Natural killer cell (primary cell): ENCODE results near the gene OSR1. TPM values are rescaled to one million over a fixed set of nuclear protein-coding genes. Genes with fewer than 3 reads are reported as not detected.

Source experiments
- ATAC-seq, 3 donors: fragments of 150-1000 bp in 2 of 3; fragments of 200-7000 bp in 1 of 3; cut with Tn5 transposase; 1 replicate in 1 of 3; 2 replicates in 2 of 3; pipeline ENCODE4 v1.10.0; 2021; ENCODE audit warnings: mild to moderate bottlenecking in 2 of 3, moderate library complexity in 2 of 3
- DNase-seq, 2 donors: peaks; one replicate each; pipeline versions ENCODE4 v3.0.0 to v3.0.0-alpha.2; 2013 to 2021; ENCODE audit warnings: mixed read lengths in 1 of 2
- H3K27ac ChIP-seq: one replicate; pipeline ENCODE4 v1.5.1; 2013; ENCODE audit warnings: mild to moderate bottlenecking, low read length
- H3K27me3 ChIP-seq: one replicate; pipeline ENCODE4 v1.6.1; 2013; ENCODE audit warnings: low read length; ENCODE audit not compliant: control insufficient read depth, insufficient read depth
- H3K36me3 ChIP-seq: one replicate; pipeline ENCODE4 v1.6.1; 2013; ENCODE audit warnings: low read length; ENCODE audit not compliant: control insufficient read depth, insufficient read depth
- H3K4me1 ChIP-seq: one replicate; pipeline ENCODE4 v1.6.1; 2013; ENCODE audit warnings: low read length; ENCODE audit not compliant: control insufficient read depth, insufficient read depth
- H3K4me3 ChIP-seq: one replicate; pipeline ENCODE4 v1.5.1; 2013; ENCODE audit warnings: low read length
- H3K9me3 ChIP-seq: one replicate; pipeline ENCODE4 v1.6.1; 2013; ENCODE audit warnings: low read length; ENCODE audit not compliant: control insufficient read depth, insufficient read depth
- H3K27ac Mint-ChIP-seq, 2 donors: one replicate each; pipeline ENCODE4 v1.8.0; 2022; ENCODE audit warnings: mild to moderate bottlenecking in 2 of 2, mixed read lengths in 2 of 2, moderate library complexity in 1 of 2
- H3K27me3 Mint-ChIP-seq, 2 donors: one replicate each; pipeline ENCODE4 v1.8.0; 2022; ENCODE audit warnings: low read depth in 2 of 2, mixed read lengths in 2 of 2
- H3K36me3 Mint-ChIP-seq: one replicate; pipeline ENCODE4 v1.8.0; 2022; ENCODE audit warnings: mixed read lengths
- H3K4me1 Mint-ChIP-seq, 2 donors: one replicate each; pipeline ENCODE4 v1.8.0; 2022; ENCODE audit warnings: mixed read lengths in 2 of 2
- H3K4me3 Mint-ChIP-seq: one replicate; pipeline ENCODE4 v1.8.0; 2022; ENCODE audit warnings: mild to moderate bottlenecking, moderate library complexity, mixed read lengths
- H3K9me3 Mint-ChIP-seq, 2 donors: one replicate each; pipeline ENCODE4 v1.8.0; 2022; ENCODE audit warnings: mixed read lengths in 2 of 2
- CTCF ChIP-seq: fragments of 200-600 bp; IDR thresholded peaks from one replicate; pipeline ENCODE4 v1.8.0; 2022; ENCODE audit warnings: antibody characterized with exemption
- WGBS: methylation state at CpG from one replicate; pipeline ENCODE4 v1.1.7; 2013; ENCODE audit warnings: missing lambda C conversion rate; ENCODE audit not compliant: insufficient coverage; 5-methylcytosine and 5-hydroxymethylcytosine counted together
- intact Hi-C: fragments of 100-400 bp; cut with micrococcal nuclease; formaldehyde crosslinking; loops from one replicate; pipeline ENCODE4 v1.14.2; 2022
- total RNA-seq, 4 donors: library from RNA; stranded (reverse); fragments of 120-200 nt in 1 of 4; gene quantifications; one replicate each; pipeline versions ENCODE4 v1.2.3 to v1.2.4, GENCODE V29; 2013 to 2022

The OSR1 gene
- total RNA-seq, 3 donors from 2014 or later (not counting 1 experiment from before 2014, with no cell fraction given) = not detected

GRCh38 chr2:19327496-19327895 lies 30.9 kb downstream of the OSR1 start:
- no peaks in the 10 kb centered on the region for H3K9me3 ChIP-seq
- H3K4me1 ChIP-seq = no peaks in the 10 kb centered on the region
- intact Hi-C loops = no loop called here
- no peak for DNase-seq
- ATAC-seq = no peak
- no peak overlapping the region for H3K27ac ChIP-seq
- Mint-ChIP-seq H3K36me3 (no peaks in the 10 kb centered on the region), H3K4me3 (no peak overlapping the region), H3K4me1 (no peaks in the 10 kb centered on the region), H3K9me3 (no peaks in the 10 kb centered on the region), H3K27me3 (no peaks in the 10 kb centered on the region), H3K27ac (no peak overlapping the region)
- H3K4me3 ChIP-seq = no peak overlapping the region
- no peaks in the 10 kb centered on the region for H3K27me3 ChIP-seq
- TF ChIP-seq CTCF = no peak
- H3K36me3 ChIP-seq = no peaks in the 10 kb centered on the region

GRCh38 chr2:19321946-19322345 lies 36.5 kb downstream of the OSR1 start:
- no peak overlapping the region for H3K4me3 Mint-ChIP-seq
- Histone ChIP-seq H3K36me3 (no peaks in the 10 kb centered on the region), H3K27ac (no peak overlapping the region), H3K27me3 (no peaks in the 10 kb centered on the region), H3K4me3 (no peak overlapping the region), H3K9me3 (no peaks in the 10 kb centered on the region), H3K4me1 (no peaks in the 10 kb centered on the region)
- DNase-seq = no peak
- no peaks in the 10 kb centered on the region for H3K36me3 Mint-ChIP-seq
- TF ChIP-seq CTCF = no peak
- ATAC-seq = no peak
- H3K27ac Mint-ChIP-seq = no peak overlapping the region
- H3K9me3 Mint-ChIP-seq = no peaks in the 10 kb centered on the region
- H3K4me1 Mint-ChIP-seq = no peaks in the 10 kb centered on the region
- H3K27me3 Mint-ChIP-seq = no peaks in the 10 kb centered on the region
- intact Hi-C loops = no loop called here

DNA sequence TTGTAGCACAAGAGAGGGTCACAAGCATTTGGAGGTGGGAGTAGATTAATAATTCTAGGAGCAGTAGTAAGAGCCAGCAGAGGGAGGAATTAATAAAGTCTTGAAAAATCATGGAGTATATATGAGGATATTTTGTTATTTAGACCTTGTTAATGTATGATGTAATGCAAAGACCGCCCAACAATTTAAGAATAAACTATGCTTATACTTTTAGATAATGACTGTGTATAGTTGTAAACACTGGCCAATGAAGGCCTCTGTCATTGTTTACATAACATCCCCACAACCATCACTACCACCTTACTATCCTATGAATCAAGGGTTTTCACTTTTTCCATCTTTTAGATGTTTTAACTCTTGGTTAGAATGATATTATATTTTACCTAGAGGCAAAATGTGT lies 37.6 kb downstream of the OSR1 start:
- no CpG with 5 or more reads among the region's 1 CpG for WGBS

More for the DNA sequence above, 37.6 kb downstream of the OSR1 start:
- H3K9me3 ChIP-seq = no peaks in the 10 kb centered on the region
- TF ChIP-seq CTCF = no peak
- H3K36me3 ChIP-seq = no peaks in the 10 kb centered on the region
- no peak overlapping the region for H3K4me3 ChIP-seq
- no peaks in the 10 kb centered on the region for H3K4me1 ChIP-seq
- Mint-ChIP-seq H3K4me3 (no peak overlapping the region), H3K36me3 (no peaks in the 10 kb centered on the region), H3K27ac (no peak overlapping the region), H3K4me1 (no peaks in the 10 kb centered on the region), H3K9me3 (peaks cover 0 to 4% of the 10 kb centered on the region in 2 donors), H3K27me3 (no peaks in the 10 kb centered on the region)
- intact Hi-C loops = no loop called here
- no peak overlapping the region for H3K27ac ChIP-seq
- DNase-seq (no peak), ATAC-seq (no peak)
- no peaks in the 10 kb centered on the region for H3K27me3 ChIP-seq
